ENCODE measurements around the gene KCNJ5.

DNA sequence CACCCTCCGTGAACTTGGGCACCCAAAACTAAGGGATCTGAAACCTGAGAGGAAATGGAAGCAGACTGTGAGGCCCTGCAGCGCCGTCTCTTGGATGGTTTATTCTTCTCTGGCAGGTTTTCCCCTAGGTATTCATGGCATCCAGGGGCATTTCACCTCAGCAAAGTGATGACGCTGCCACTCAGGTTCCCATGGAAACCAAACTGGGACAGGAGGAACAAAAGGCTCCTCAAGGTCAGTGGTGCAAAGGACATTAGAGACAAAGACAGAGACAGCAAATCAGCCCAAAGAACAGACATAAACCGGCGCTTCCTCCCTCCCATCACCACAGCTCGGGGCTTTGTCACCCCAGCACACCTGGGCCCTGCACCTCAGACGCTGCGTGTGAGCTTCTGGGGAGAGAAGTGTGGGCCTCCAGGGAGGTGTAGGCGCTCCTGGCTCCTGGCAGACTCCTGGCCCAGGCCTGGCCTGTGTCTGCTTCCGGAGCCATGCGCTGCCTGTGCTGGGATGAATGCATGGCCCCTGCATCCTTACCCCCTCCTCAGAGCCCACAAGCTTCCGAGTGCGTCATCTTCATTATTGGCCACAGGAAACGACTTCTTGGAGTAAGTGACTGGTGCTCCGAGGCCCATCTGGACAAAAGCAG lies 45.6 kb downstream of the KCNJ5 start:
- TF ChIP-seq, protein P1, sequence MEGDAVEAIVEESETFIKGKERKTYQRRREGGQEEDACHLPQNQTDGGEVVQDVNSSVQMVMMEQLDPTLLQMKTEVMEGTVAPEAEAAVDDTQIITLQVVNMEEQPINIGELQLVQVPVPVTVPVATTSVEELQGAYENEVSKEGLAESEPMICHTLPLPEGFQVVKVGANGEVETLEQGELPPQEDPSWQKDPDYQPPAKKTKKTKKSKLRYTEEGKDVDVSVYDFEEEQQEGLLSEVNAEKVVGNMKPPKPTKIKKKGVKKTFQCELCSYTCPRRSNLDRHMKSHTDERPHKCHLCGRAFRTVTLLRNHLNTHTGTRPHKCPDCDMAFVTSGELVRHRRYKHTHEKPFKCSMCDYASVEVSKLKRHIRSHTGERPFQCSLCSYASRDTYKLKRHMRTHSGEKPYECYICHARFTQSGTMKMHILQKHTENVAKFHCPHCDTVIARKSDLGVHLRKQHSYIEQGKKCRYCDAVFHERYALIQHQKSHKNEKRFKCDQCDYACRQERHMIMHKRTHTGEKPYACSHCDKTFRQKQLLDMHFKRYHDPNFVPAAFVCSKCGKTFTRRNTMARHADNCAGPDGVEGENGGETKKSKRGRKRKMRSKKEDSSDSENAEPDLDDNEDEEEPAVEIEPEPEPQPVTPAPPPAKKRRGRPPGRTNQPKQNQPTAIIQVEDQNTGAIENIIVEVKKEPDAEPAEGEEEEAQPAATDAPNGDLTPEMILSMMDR (IDR thresholded peaks at IDR 0.05 in 2 of 3, conservative IDR thresholded peaks at IDR 0.05 in 1 of 3; ENCODE audit: control insufficient read depth in 2 of 3, extremely low read depth in 1 of 3, insufficient read depth in 1 of 3, low read depth in 3 of 3, low read length in 3 of 3), result no peak; a peak in 1 of 6 replicates
- TF ChIP-seq ZNF274 (IDR thresholded peaks at IDR 0.05; ENCODE audit: insufficient read depth, insufficient read length) (no peak), SMC3 (IDR thresholded peaks at IDR 0.05; ENCODE audit: borderline replicate concordance, low read length) (no peak), SIN3A (IDR thresholded peaks at IDR 0.05; ENCODE audit: low read depth, low read length) (no peak), POLR2A (IDR thresholded peaks at IDR 0.05; ENCODE audit: low read depth, low read length) (no peak)
